Left colon (tissue), 2 donors: ENCODE results near the gene PPP2R2B. TPM values are rescaled to one million over a fixed set of nuclear protein-coding genes. Genes with fewer than 3 reads are reported as not detected.
A peak's percentile ranks its signal among the peaks of the same experiment; 100 is the strongest.

Experiments used
- ATAC-seq: fragments of 200-7000 bp; cut with Tn5 transposase; one replicate; pipeline ENCODE4 v1.9.1; 2020; ENCODE audit warnings: mild to moderate bottlenecking, moderate library complexity
- DNase-seq, 2 donors: peaks; one replicate each; pipeline ENCODE4 v3.0.0-alpha.2; 2020
- intact Hi-C, 2 donors: fragments of 100-400 bp; cut with DNase I in 1 of 2; cut with micrococcal nuclease in 1 of 2; formaldehyde crosslinking; loops; one replicate each; pipeline versions ENCODE4 v1.11.2 to v1.14.0; 2022; cut with DNase I, micrococcal nuclease
- total RNA-seq, 2 donors: library from RNA; stranded (reverse); fragmentation: NEBNext Ultra II Directional; extraction: Animal tissue kit (Norgen Biotek cat#: 25700); gene quantifications; one replicate each; pipeline ENCODE4 v1.2.1, GENCODE V29; 2021
- donor health status: DM: no; HTN: no; CAD: no.
- donor health status: DM: yes; HTN: yes; CAD: no.

PPP2R2B gene
- total RNA-seq, 2 donors from 2014 or later = 1.1 to 1.7 TPM

GRCh38 chr5:146682899-146683532 lies 195.5 kb downstream of the PPP2R2B start:
- intact Hi-C loops = no loop called here
- DNase-seq = no peak
- no peak for ATAC-seq

- DNase-seq = no peak
- intact Hi-C loops = no loop called here
- no peak for ATAC-seq
Observed at GRCh38 chr5:146681585-146682105, 196.9 kb downstream of the PPP2R2B start.

GRCh38 chr5:146680846-146681584 lies 197.5 kb downstream of the PPP2R2B start:
- DNase-seq = no peak
- no peak for ATAC-seq
- intact Hi-C loops = no loop called here

- ATAC-seq (no peak), DNase-seq (no peak)
- intact Hi-C loops = no loop called here
Observed at GRCh38 chr5:146675636-146676035, 202.9 kb downstream of the PPP2R2B start.

GRCh38 chr5:146672866-146673265 lies 205.7 kb downstream of the PPP2R2B start:
- ATAC-seq (no peak), DNase-seq (no peak)
- intact Hi-C loops = no loop called here

GRCh38 chr5:146671561-146672295 lies 206.8 kb downstream of the PPP2R2B start:
- DNase-seq = no peak
- no peak for ATAC-seq
- intact Hi-C loops = no loop called here

GRCh38 chr5:146669656-146670055 lies 208.9 kb downstream of the PPP2R2B start:
- DNase-seq = no peak
- intact Hi-C loops = loop anchor here in 1 of 2 donors (10.0 kb wide), 1 partner anchor 295 kb away; no protein-coding TSS in a partner anchor
- ATAC-seq = no peak

GRCh38 chr5:146667633-146668272 lies 210.8 kb downstream of the PPP2R2B start:
- no peak for DNase-seq
- peak; percentile 75 for ATAC-seq
- intact Hi-C loops = loop anchor here in 1 of 2 donors (10.0 kb wide), 1 partner anchor 297 kb away; no protein-coding TSS in a partner anchor

GRCh38 chr5:146662229-146662628 lies 216.3 kb downstream of the PPP2R2B start:
- ATAC-seq (no peak), DNase-seq (no peak)
- intact Hi-C loops = loop anchor here in 1 of 2 donors (10.0 kb wide), 1 partner anchor 303 kb away; no protein-coding TSS in a partner anchor

GRCh38 chr5:146660376-146660960 lies 218.1 kb downstream of the PPP2R2B start:
- no peak for DNase-seq
- intact Hi-C loops = loop anchor here in 1 of 2 donors (10.0 kb wide), 1 partner anchor 304 kb away; no protein-coding TSS in a partner anchor
- no peak for ATAC-seq

- intact Hi-C loops = loop anchor here in 1 of 2 donors (10.0 kb wide), 1 partner anchor 305 kb away; no protein-coding TSS in a partner anchor
- DNase-seq (no peak), ATAC-seq (no peak)
Observed at GRCh38 chr5:146659961-146660360, 218.6 kb downstream of the PPP2R2B start.

- DNase-seq (no peak), ATAC-seq (no peak)
- intact Hi-C loops = no loop called here
Observed at GRCh38 chr5:146656703-146657102, 221.9 kb downstream of the PPP2R2B start.

GRCh38 chr5:146653560-146653959 lies 225.0 kb downstream of the PPP2R2B start:
- ATAC-seq = no peak
- intact Hi-C loops = no loop called here
- DNase-seq = no peak

- intact Hi-C loops = no loop called here
- DNase-seq = no peak
- ATAC-seq = no peak
Observed at GRCh38 chr5:146652547-146652946, 226.0 kb downstream of the PPP2R2B start.

- intact Hi-C loops = no loop called here
- no peak for ATAC-seq
- no peak for DNase-seq
Observed at GRCh38 chr5:146647656-146648199, 230.8 kb downstream of the PPP2R2B start.

GRCh38 chr5:146646441-146646840 lies 232.1 kb downstream of the PPP2R2B start:
- DNase-seq (no peak), ATAC-seq (no peak)
- intact Hi-C loops = no loop called here

- no peak for DNase-seq
- intact Hi-C loops = no loop called here
- no peak for ATAC-seq
Observed at GRCh38 chr5:146645342-146645741, 233.2 kb downstream of the PPP2R2B start.

GRCh38 chr5:146644831-146645230 lies 233.7 kb downstream of the PPP2R2B start:
- DNase-seq (no peak), ATAC-seq (no peak)
- intact Hi-C loops = no loop called here
